GM19025 (cell line): ENCODE measurements around the gene PRDM1.
A peak's percentile ranks its signal among the peaks of the same experiment; 100 is the strongest.

ENCODE experiments used
- ATAC-seq: cut with Tn5 transposase; IDR thresholded peaks from one replicate; pipeline ENCODE4 v1.9.1; 2021; ENCODE audit warnings: mild to moderate bottlenecking, low read depth, moderate library complexity; ENCODE audit not compliant: unreplicated experiment

PRDM1 gene

DNA sequence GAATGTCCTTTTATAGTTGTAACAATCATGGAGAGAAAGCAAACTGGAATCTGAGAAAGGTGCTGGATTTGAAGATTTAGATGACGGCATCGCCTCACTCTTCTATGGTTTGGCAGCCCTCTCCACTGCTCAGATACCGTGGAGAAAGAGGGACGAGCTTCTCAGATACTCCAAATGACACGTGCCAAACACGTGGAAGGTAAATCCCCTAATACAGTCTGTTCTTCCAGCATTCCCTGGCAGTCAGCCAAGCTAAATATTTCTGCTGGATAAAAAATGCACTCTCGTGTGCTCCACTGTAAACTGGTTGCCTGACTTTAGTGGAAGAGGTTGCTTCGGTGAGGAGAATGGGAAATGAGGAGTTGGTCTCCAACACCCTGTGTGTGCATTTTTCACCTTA is 16.7 kb upstream of the PRDM1 start:
- no peak for ATAC-seq

DNA sequence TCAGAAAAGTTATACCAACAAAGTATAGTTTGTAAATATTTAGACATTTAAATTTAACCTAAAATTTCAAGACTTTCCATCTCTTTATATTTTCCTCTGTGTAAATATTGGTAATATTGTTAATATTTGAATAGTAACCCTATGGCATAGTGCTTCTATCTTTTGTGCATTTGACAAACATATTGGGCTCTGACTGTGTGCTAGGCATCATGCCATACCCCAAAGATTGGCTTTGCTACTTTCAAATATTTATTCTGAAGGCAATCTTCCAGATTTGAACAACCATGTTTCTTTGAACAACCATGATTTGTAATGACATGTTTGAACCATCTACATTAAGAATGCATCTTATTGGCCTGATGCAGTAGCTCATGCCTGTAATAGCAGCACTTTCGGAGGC is 15.5 kb upstream of the PRDM1 start:
- no peak for ATAC-seq

GRCh38 chr6:106072501-106073090 is 13.5 kb upstream of the PRDM1 start:
- ATAC-seq = no peak

DNA sequence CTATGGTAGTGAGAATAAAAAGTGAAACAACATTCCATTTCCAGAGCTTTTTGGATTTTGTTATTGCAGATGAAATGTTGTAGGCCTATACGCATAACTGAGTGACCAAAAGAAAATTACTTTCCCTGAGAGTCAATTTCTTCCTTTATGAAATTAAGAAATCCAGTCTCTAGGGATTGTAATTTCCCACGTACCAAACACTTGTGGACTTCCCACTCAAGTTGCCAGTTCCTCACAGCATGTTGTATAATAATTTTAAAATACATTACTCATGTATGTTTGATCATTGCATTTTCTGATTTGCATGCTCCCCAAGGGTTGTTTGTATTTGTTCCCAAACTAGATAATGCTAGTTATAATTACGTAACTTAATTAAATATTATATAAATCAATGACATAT is 12.0 kb upstream of the PRDM1 start:
- no peak for ATAC-seq

- no peak for ATAC-seq
Observed at GRCh38 chr6:106076139-106076538, 10.0 kb upstream of the PRDM1 start.

DNA sequence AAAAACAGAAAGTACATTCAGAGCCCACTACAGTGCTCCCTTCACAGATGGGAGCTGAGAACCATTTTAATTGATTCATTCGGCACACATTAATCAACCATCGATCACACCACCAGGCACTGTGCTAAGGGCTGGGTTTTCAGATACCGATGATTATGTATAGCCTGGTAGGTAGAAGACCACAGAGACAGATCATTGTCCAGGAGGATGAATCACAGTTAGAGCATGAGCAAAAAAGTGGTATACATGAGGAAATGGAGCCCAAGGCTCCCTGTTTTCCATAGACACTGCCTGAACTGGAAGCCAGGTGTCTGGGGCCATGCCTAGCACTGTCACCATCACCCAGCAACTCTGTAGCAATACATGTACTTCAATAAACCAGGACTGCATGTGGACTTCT is 9.0 kb upstream of the PRDM1 start:
- no peak for ATAC-seq

DNA sequence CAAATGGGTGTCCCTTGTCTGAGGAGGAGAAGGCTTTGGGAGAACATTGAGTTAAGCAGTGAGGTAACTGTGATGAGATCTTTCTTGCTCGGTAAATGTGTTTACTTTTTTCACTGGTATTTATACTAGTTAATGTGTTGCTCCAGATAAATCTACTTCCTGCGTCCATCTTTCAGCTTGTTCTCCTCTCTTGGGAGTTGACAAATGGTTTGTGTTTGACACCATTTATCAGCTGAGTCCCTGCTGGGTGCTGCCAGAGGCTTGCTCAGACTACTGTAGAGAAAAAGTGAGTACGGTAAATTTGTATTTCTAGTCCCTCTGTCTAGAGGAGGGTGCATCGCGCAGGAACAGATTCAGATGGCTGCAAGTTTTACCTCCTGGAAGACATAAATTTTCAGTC is 8.3 kb upstream of the PRDM1 start:
- ATAC-seq = no peak

- no peak for ATAC-seq
Observed at GRCh38 chr6:106079961-106080762, 6.0 kb upstream of the PRDM1 start.

DNA sequence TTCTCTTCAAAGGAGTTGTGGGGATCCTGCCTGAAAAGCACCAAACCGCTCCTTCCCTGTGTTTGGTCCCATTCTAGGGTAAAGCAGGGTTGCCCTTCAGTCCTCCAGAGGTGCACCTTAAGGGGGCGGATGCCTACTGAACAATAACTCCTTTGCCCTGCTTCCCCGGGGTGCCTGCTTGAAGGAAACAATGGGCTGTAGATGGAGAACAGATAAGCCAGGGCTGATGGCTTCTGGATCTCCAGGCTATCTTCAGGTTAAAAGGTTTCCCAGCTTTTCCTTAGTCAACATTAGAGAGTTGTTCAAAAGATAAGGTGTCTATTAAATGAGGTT is 5.4 kb upstream of the PRDM1 start:
- ATAC-seq = no peak

DNA sequence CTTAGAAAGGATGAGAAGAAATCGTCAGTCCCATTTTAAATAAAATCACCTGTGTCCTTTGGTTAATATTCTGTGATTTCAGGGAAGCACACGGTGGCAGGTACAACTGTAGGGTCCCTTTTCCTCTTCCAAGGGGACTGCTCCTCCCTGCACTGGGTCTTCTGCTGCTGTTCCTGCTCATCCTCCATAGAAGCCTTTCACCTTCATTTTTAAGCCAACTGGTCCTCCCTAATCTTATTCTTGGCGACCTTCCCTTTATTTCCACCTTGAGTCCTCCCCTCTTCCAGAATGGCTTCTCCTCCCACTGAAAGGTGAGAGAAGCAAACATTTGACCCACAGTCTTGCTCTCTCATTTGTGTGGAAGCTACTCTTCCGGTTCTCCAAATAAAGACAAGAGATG is 4.4 kb upstream of the PRDM1 start:
- ATAC-seq = no peak

- ATAC-seq = no peak
Observed at GRCh38 chr6:106082735-106083398, 3.3 kb upstream of the PRDM1 start.

- no peak for ATAC-seq
Observed at GRCh38 chr6:106083618-106084017, 2.5 kb upstream of the PRDM1 start.

- peak; percentile 61 for ATAC-seq
Observed at GRCh38 chr6:106084106-106084988, 1.8 kb upstream of the PRDM1 start.

- ATAC-seq = no peak
Observed at GRCh38 chr6:106084989-106085691, 996 bp upstream of the PRDM1 start.

- no peak for ATAC-seq
Observed at GRCh38 chr6:106085692-106085983, 498 bp upstream of the PRDM1 start.

DNA sequence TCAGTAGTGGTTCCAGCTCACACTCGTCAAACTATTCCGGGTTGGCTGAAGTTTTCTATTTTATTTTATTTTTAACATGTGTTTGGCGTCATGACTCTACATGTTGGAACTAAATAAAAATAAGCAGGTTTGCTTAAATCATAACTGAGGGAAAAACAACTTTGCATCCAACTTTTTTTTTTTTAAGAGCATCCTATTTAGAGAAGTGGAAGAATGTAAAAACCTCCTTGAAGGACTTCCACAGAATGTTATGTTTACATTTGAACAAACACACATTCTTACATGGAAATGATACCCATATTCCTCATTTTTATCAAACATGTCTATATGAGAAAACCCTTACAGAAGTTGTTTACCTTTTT is 659 bp downstream of the PRDM1 start:
- ATAC-seq = no peak

DNA sequence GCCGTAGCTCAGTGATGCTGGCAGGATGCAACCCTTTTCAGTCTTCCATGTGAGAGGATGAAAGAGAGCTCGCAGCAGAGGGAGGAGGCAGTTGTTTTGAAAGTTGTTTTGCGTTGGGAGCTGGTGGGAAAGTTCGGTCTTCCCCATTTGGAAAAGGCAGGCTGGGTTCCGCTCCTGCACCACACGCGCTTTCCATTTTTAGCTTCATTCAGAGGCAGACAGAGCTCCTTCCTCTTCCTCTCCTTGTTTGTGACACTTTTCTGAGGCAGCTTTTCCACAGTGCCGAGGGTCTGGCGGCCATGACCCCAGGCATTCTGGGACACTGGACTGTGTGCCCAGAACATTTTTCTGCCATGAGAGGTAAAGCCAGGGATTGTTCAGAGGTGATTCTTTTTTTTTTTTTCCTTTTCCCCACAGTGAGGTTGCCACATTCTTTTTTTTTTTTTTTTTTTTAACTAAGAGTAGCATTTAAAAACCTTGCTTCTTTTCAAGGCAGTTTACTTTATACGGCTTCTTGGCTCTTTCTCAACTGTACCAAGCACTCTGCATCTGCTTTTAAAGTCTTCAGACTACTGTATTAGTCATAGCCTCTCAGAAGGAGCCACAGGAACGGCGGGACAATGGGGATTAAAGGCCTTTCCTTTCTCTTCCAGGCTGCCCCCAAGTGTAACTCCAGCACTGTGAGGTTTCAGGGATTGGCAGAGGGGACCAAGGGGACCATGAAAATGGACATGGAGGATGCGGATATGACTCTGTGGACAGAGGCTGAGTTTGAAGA is 1.6 kb downstream of the PRDM1 start:
- no peak for ATAC-seq

GRCh38 chr6:106090001-106090400 is 3.9 kb downstream of the PRDM1 start:
- ATAC-seq = no peak

DNA sequence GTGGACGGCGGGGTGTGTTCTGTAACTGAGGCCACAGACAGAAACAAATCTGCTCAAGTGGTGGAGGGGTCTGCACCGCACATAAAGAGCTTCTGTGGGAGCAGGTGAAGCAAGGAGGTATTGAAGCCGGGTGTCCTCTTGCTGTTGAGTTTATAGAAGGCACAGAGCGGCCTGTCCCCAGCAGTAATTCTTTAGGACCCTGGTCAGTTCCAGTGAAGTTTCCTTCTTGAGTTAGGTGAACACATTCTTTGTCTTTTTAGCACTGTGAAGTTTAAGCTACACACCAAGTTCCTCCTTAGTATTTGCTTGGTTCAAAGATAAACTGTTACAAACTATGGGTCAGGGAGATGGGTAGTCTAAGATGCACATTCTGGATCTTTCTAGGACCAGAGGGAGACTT is 6.1 kb downstream of the PRDM1 start:
- ATAC-seq = no peak
